22Rv1 (cell line): ENCODE results near the gene GOLGA8K.
"Not testable (repeated sequence)": the region's sequence is repeated elsewhere in the genome, so short reads cannot be mapped to it uniquely, and the experiment has no call there.

Source experiments
- ZFX ChIP-seq: fragments of 450-650 bp; IDR thresholded peaks from 2 replicates; pipeline ENCODE4 v1.6.1; 2017; ENCODE audit warnings: antibody characterized with exemption, borderline replicate concordance
- TF ChIP-seq, protein P1 (sequence below): fragments of 450-650 bp; IDR thresholded peaks from 2 replicates; pipeline ENCODE4 v1.5.1; 2017; ENCODE audit warnings: mild to moderate bottlenecking

DNA sequence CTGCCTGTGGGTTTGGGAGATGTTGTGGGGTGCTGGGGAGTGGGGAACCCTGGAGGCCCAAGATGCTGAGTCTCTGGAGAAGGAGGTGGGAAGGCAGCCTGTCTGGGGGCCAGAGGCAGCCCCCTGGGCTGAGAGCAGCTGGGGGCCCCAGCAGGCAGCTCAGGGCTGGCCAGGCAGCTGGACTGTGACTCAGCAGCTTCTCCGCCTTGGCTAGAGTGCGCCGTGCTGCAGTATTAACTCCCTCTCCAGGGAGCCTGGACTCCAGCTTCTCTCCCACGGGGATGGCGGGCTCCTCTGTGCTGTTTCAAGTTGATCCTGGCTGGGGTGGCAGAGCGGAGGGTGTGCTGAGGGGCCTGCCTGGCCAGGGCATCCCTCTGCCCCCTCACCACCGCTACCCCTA lies 36.6 kb downstream of the GOLGA8K start:
- TF ChIP-seq, protein P1, sequence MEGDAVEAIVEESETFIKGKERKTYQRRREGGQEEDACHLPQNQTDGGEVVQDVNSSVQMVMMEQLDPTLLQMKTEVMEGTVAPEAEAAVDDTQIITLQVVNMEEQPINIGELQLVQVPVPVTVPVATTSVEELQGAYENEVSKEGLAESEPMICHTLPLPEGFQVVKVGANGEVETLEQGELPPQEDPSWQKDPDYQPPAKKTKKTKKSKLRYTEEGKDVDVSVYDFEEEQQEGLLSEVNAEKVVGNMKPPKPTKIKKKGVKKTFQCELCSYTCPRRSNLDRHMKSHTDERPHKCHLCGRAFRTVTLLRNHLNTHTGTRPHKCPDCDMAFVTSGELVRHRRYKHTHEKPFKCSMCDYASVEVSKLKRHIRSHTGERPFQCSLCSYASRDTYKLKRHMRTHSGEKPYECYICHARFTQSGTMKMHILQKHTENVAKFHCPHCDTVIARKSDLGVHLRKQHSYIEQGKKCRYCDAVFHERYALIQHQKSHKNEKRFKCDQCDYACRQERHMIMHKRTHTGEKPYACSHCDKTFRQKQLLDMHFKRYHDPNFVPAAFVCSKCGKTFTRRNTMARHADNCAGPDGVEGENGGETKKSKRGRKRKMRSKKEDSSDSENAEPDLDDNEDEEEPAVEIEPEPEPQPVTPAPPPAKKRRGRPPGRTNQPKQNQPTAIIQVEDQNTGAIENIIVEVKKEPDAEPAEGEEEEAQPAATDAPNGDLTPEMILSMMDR: not testable (repeated sequence)
- TF ChIP-seq ZFX: not testable (repeated sequence)
